Transverse colon (tissue), 4 donors: Measurements from ENCODE around the gene RPA3.

Experiments
- POLR2A ChIP-seq: fragments of 450-650 bp; IDR thresholded peaks from one replicate; pipeline ENCODE4 v1.6.1; 2016; ENCODE audit warnings: antibody characterized with exemption, mild to moderate bottlenecking, moderate library complexity
- POLR2AphosphoS5 ChIP-seq, 3 donors: sonication (generic); formaldehyde crosslinking; IDR thresholded peaks; one replicate each; pipeline ENCODE4 v1.6.1; 2016; ENCODE audit warnings: antibody characterized with exemption in 3 of 3
- TF ChIP-seq, protein P1 (sequence below), 5 experiments: fragments of 200-600 bp in 3 of 5; fragments of 450-650 bp in 2 of 5; sonication (generic) in 3 of 5; IDR thresholded peaks; 1 replicate in 2 of 5; 2 replicates in 3 of 5; pipeline ENCODE4 v1.5.1; 2016 to 2017; ENCODE audit warnings: antibody characterized with exemption in 5 of 5, inconsistent platforms in 3 of 5, mild to moderate bottlenecking in 2 of 5, moderate library complexity in 1 of 5

DNA sequence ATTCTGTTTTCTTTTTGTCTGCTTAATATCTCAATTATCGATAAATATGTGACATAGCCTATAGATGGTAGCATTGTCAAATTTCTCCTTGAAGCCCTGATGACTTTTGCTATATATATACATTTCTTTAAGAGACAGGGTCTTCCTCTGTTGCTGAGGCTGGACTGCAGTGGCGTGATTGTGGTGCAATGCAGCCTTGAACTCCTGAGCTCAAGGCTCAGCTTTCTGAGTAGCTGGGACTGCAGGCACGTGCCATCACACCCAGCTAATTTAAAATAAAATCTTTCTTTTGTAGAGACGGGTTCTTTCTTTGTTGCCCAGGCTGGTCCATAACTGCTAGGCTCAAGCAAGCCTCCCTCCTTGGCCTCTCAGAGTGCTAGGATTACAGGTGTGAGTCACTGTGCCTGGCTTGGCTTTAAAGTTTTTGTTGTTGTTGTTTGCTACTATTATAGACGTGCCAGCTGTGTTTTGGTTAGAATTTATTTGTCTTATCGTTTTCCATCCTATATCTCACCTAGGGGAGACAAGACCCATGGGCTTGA is 70.8 kb downstream of the RPA3 start:
- TF ChIP-seq, protein P1, sequence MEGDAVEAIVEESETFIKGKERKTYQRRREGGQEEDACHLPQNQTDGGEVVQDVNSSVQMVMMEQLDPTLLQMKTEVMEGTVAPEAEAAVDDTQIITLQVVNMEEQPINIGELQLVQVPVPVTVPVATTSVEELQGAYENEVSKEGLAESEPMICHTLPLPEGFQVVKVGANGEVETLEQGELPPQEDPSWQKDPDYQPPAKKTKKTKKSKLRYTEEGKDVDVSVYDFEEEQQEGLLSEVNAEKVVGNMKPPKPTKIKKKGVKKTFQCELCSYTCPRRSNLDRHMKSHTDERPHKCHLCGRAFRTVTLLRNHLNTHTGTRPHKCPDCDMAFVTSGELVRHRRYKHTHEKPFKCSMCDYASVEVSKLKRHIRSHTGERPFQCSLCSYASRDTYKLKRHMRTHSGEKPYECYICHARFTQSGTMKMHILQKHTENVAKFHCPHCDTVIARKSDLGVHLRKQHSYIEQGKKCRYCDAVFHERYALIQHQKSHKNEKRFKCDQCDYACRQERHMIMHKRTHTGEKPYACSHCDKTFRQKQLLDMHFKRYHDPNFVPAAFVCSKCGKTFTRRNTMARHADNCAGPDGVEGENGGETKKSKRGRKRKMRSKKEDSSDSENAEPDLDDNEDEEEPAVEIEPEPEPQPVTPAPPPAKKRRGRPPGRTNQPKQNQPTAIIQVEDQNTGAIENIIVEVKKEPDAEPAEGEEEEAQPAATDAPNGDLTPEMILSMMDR (IDR thresholded peaks at IDR 0.05) = no peak
- TF ChIP-seq POLR2A (no peak), POLR2AphosphoS5 (IDR thresholded peaks at IDR 0.05) (no peak)
